ENCODE measurements around the gene KNG1.

The KNG1 gene

DNA sequence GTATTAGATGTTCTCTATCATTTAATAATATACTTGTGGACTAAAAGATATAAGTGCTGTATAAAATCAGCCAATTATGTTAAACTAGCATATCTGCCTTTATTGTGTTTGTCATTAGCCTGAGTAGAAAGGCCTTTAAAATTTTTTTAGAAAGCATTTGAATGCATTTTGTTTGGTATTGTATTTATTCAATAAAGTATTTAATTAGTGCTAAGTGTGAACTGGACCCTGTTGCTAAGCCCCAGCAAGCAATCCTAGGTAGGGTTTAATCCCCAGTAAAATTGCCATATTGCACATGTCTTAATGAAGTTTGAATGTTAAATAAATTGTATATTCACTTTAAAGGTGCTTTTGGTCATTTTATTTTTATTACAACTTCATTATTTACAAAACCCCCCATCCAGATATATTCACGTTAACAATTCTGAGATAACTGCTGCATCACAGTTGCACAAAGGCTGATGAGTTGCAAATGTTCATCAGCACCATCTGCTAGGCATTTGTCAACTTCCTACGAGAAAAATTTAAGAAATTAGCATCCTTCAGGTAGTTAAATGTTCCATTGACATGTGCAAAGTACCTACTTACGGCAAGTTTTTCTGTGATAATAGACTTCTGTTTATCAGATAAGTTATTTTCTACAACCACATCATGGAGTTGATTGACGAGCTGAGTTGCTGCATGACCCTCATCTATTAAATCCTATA lies 72.5 kb downstream of the KNG1 start:
- Mint-ChIP-seq H3K4me1 (peaks cover 35% of the 10 kb centered on the region), H3K27me3 (no peaks in the 10 kb centered on the region), H3K4me3 (no peak overlapping the region), H3K36me3 (peaks cover 44% of the 10 kb centered on the region), H3K9me3 (no peaks in the 10 kb centered on the region), H3K27ac (peak overlapping the region; percentile 80)
- no peak for ATAC-seq (ENCODE audit: low read depth)
- DNase-seq (ENCODE audit: low spot score in 2 of 2) = no peak

DNA sequence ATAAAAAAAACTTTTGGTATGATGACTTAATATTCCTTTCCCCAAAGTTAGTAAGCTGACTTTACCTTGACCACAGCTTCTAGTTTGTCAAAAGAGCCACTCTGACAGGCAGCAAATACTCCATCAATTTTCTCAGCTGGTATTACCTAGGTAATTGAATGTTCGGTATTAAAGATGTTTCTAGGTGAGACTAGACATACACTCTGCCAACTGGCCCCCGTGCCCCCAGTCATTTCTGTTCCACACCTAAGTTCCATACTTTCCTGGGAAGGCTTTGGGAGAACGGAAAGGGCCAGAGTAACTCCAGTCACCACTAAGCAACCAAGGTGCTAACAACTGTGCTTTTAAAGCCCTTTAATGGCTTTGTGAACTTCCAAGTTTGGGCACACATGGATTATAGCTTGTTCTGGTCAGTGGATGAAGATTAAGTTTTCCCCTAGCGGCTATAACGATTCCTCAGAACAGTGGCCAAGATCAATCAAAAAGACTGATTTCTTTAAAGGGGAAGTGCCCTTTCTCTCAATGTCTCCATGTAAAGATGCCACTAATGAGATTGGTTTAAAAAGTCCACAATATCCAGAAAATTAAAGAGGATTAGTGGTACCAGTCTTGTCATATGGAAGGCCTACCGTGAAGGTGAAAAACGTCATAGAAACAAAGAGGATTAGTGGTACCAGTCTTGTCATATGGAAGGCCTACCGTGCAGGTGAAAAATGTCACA lies 73.3 kb downstream of the KNG1 start:
- peaks cover 30% of the 10 kb centered on the region for H3K4me1 Mint-ChIP-seq
- no peak for DNase-seq (ENCODE audit: low spot score in 2 of 2)
- H3K4me3 Mint-ChIP-seq = no peak overlapping the region
- peak; percentile 30 for ATAC-seq (ENCODE audit: low read depth)
- no peaks in the 10 kb centered on the region for H3K27me3 Mint-ChIP-seq
- H3K36me3 Mint-ChIP-seq = peaks cover 38% of the 10 kb centered on the region
- H3K27ac Mint-ChIP-seq = peak overlapping the region; percentile 80
- H3K9me3 Mint-ChIP-seq = no peaks in the 10 kb centered on the region
